GM12872 (cell line): ENCODE measurements around the gene TXNRD3.

Experiments
- CTCF ChIP-seq: IDR thresholded peaks from 3 replicates; pipeline ENCODE4 v1.5.1; 2011; ENCODE audit warnings: low read depth, mild to moderate bottlenecking, low read length, moderate library complexity; ENCODE audit not compliant: insufficient read depth

TXNRD3 gene

GRCh38 chr3:126617571-126617970 lies 37.4 kb downstream of the TXNRD3 start:
- no peak for TF ChIP-seq CTCF

GRCh38 chr3:126616931-126617330 lies 38.0 kb downstream of the TXNRD3 start:
- TF ChIP-seq CTCF = no peak

- no peak for TF ChIP-seq CTCF
Measured at GRCh38 chr3:126613479-126614188, 41.3 kb downstream of the TXNRD3 start.

GRCh38 chr3:126612479-126613205 lies 42.3 kb downstream of the TXNRD3 start:
- no peak for TF ChIP-seq CTCF

GRCh38 chr3:126609909-126610308 lies 45.0 kb downstream of the TXNRD3 start:
- TF ChIP-seq CTCF = no peak

GRCh38 chr3:126607214-126607908 lies 47.6 kb downstream of the TXNRD3 start:
- TF ChIP-seq CTCF = no peak

- TF ChIP-seq CTCF = no peak
Measured at GRCh38 chr3:126606001-126606400, 48.9 kb downstream of the TXNRD3 start.
